ENCODE results near the gene NUBP1. TPM values are rescaled to one million over a fixed set of nuclear protein-coding genes. Genes with fewer than 3 reads are reported as not detected.

The NUBP1 gene
- total RNA-seq, 1 donor: 13.0 TPM

GRCh38 chr16:10812312-10813098 is 68.9 kb downstream of the NUBP1 start:
- DNase-seq (ENCODE audit: low read depth): no peak
- H3K4me3 ChIP-seq (ENCODE audit: low read depth, low read length): no peak overlapping the region
- no peak for TF ChIP-seq CTCF (IDR thresholded peaks at IDR 0.05; ENCODE audit: insufficient read depth, low read depth, low read length)

GRCh38 chr16:10813099-10813455 is 69.4 kb downstream of the NUBP1 start:
- no peak for TF ChIP-seq CTCF (IDR thresholded peaks at IDR 0.05; ENCODE audit: insufficient read depth, low read depth, low read length)
- DNase-seq (ENCODE audit: low read depth): no peak
- no peak overlapping the region for H3K4me3 ChIP-seq (ENCODE audit: low read depth, low read length)

- TF ChIP-seq CTCF (IDR thresholded peaks at IDR 0.05; ENCODE audit: insufficient read depth, low read depth, low read length): no peak
- H3K4me3 ChIP-seq (ENCODE audit: low read depth, low read length): no peak overlapping the region
- DNase-seq (ENCODE audit: low read depth): no peak
Observed at GRCh38 chr16:10817514-10817913, 73.9 kb downstream of the NUBP1 start.

GRCh38 chr16:10817963-10818941 is 74.6 kb downstream of the NUBP1 start, which contains the start of gene TVP23A:
TVP23A (minus strand) TSS chr16:10818794; CDS start chr16:10818493, 301 bp downstream.
- DNase-seq (ENCODE audit: low read depth): no peak
- H3K4me3 ChIP-seq (ENCODE audit: low read depth, low read length): no peak within 1 kb of the TSS
- TF ChIP-seq CTCF (IDR thresholded peaks at IDR 0.05; ENCODE audit: insufficient read depth, low read depth, low read length): no peak

Small RNAs within 50 kb of the gene (small RNA-seq; reads per million reads assigned to genes)
- gene MTND4LP24: not detected
- not detected for gene MTND6P33

Other genes starting within 250 kb of the NUBP1 start
- gene EMP2, start 163.2 kb upstream of the NUBP1 start, total RNA-seq: 10.6 and 13.0 TPM in 2 replicates
- gene TEKT5, start 48.9 kb upstream of the NUBP1 start, total RNA-seq: under 0.01 TPM in 1 of 2 replicates, not detected in the other
- not detected in 2 replicates for gene TVP23A, start 75.0 kb downstream of the NUBP1 start, total RNA-seq
- gene CIITA, start 133.4 kb downstream of the NUBP1 start, total RNA-seq: under 0.01 TPM in 1 of 2 replicates, not detected in the other
- 40.2 and 41.2 TPM in 2 replicates for gene DEXI, start 198.6 kb downstream of the NUBP1 start, total RNA-seq
- 28.7 and 32.4 TPM in 2 replicates for gene CLEC16A, start 200.7 kb downstream of the NUBP1 start, total RNA-seq

Data from fibroblast of villous mesenchyme (primary cell).